GM21447 (cell line): ENCODE measurements around the gene BCAS1.

ENCODE experiments used
- ATAC-seq: cut with Tn5 transposase; IDR thresholded peaks from one replicate; pipeline ENCODE4 v1.9.1; 2021; ENCODE audit not compliant: unreplicated experiment

BCAS1 gene

GRCh38 chr20:53914091-53914780, 156.2 kb downstream of the BCAS1 start:
- ATAC-seq = no peak

- ATAC-seq = no peak
Observed at GRCh38 chr20:53911301-53911700, 159.1 kb downstream of the BCAS1 start.

GRCh38 chr20:53910351-53911002, 159.9 kb downstream of the BCAS1 start:
- ATAC-seq = no peak

GRCh38 chr20:53907968-53908751, 162.2 kb downstream of the BCAS1 start:
- no peak for ATAC-seq

DNA sequence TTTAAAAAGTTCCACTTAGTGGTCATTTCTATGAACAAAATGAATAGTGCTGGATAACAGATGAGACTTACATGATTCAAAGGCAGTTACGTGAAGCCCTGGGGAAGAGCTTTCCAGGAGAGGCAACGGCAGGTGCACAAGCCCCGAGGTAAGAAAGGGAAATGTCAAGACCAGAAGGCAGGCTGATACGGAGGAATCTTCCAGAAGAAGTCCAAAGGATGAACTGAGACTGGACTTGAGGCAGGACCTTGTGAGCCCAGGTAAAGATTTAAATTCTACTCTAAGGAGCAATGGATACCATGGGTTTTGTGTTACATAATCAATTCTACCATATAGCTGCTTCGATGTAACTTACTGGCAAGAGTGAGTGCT, 164.6 kb downstream of the BCAS1 start:
- ATAC-seq = no peak

- no peak for ATAC-seq
Observed at GRCh38 chr20:53905019-53905819, 165.2 kb downstream of the BCAS1 start.

- no peak for ATAC-seq
Observed at GRCh38 chr20:53904261-53904660, 166.1 kb downstream of the BCAS1 start.

- no peak for ATAC-seq
Observed at GRCh38 chr20:53903652-53903987, 166.8 kb downstream of the BCAS1 start.

DNA sequence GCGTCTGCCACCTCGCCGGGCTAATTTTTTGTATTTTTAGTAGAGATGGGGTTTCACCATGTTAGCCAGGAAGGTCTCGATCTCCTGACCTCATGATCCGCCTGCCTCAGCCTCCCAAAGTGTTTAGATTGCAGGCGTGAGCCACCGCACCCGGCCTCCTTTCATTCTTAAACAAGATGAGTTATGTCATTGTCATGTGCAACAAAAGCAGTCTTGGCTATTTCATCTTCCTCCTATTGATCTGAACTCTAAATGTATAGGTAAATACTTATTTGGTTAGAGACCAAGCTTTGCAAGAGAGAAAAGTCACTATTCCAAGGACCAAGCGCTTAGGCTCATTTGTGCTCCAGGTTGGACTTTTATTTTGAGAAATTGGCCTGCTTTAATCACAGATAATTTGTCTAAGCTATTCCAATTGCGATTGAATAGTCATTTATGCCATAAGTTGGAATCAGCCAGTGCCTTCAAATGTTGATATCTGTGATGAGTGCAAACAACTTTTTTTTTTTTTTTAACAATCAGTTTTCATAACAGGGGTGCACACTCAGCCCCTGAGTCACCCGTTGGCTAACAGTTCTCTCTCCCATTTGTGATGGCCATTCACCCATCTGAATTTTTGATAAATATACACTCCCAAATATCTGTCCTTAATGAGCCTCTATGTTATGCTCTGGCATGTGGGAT, 167.3 kb downstream of the BCAS1 start:
- ATAC-seq = no peak

- no peak for ATAC-seq
Observed at GRCh38 chr20:53901497-53902096, 168.8 kb downstream of the BCAS1 start.

DNA sequence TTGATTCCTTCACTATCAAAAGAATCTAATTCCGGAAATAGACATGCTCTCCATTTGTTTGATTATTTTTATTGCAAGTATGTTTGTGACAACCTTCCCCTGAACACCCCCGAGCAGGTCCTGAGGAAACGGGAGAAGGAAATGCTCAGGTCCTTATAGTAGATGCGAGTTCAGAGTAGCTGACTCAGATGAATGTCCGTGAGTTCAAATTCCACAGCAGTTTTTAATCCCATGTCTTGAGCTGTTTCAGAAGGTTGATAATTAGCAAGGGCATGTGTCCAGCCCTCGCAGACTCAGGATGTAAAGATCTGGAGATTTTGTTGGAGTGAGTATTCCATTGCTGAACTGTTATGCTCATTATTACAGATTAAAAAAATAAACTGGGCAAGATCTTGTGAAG, 169.3 kb downstream of the BCAS1 start:
- ATAC-seq = no peak

DNA sequence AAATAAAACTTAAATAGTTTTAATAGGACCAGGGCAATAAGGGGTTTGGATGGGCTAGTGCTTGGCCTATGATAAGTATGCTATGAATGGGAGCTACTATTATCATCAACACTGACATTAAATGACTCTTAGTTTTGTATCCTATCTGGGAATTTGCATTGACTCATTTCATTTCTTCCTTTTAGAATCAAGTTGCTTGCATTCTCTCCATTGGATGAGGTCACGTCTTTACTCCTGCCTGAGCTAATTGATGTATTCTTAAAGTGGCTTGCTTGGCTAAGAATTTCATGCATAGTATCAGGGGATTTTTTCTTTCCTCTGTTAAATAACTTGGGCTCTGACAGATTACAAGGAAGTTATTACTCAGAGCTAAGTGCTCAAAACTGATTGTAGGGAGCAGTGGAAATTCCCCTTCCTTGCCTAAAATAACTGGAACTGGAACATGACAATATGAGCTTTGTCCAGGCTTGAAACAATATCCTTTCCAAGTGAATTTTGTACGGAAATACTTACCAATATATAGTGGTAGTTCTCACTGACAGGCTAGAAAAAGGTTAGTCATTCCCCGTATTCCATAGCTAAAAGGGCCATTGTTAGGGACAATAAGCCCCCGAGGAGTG, 169.9 kb downstream of the BCAS1 start:
- no peak for ATAC-seq

DNA sequence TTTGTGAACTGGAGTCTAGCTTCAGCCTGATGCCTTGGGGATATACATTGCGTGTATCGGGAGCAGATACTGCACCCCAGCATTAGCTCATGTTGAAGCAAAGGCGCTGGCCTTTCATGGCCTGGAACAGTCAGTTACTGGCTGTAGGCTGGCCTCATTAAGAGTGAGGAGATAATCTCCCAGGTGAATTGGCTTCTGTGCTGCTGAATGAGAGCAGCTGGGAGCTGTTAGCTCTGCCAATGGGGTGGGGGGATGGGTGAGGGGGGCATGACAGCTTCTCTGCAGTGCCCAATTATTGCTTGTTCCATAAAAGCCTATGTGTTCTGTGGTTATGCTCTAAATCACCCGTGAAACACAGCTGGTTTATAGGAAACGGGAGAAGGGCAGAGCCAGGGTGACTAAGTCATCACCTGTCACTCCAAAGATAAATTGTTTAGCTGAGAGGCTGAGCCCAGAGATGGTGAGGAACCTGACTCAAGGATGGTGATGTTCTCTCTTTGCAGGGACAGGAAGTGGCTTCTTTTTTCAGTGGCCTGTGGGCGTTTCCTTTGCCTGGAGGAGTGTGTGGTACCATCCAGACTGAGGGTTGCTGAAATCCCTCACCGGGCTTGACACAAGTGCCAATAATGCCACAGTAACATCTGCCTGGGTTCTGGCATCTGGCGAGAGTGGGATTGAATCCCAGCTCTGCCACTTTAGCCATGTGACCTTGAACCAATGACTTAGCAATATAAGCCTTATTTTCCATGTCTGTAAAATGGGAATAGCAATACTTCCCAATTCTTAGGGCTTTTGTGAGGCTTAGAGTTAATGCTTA, 170.8 kb downstream of the BCAS1 start:
- peak; percentile 92 for ATAC-seq

GRCh38 chr20:53898556-53898931, 171.8 kb downstream of the BCAS1 start:
- no peak for ATAC-seq

- ATAC-seq = no peak
Observed at GRCh38 chr20:53897884-53898555, 172.4 kb downstream of the BCAS1 start.

DNA sequence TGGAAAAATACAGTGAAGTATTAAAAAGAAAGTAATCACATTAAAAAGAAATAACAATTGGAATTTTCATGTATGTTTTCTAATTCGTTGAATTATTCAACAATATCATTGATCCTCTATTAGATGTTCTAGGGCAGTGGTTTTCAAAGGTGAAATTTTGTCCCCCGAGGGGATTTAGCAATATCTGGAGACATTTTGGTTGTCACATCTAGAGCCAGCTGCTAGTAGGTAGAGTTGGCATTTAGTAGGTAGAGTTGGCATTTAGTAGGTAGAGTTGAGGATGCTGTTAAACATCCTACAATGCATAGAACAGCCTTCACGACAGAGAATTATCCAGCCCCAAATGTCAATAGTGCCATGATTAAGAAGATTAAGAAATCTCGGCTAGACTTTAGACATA, 173.7 kb downstream of the BCAS1 start:
- ATAC-seq = no peak

- ATAC-seq = no peak
Observed at GRCh38 chr20:53896041-53896440, 174.4 kb downstream of the BCAS1 start.

DNA sequence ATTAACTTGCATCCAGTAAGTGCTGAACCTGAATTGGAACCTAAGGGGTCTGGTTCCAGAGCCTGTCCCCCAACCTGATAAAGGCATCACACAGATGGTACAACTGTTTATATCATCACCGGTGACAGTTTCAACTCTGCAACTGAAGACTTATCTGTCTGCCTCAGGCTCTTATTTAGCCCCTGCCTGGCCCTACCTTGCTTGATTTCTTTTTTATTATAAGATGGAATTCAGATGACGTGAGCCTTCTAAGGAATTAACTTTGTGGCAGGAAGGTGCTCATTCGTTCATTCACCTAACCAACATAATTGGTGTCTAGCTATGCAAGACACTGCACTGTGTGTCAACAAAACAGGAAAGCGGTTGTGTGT, 175.0 kb downstream of the BCAS1 start:
- ATAC-seq = no peak
